Endothelial cell of umbilical vein (primary cell): Measurements from ENCODE around the gene RNASEH2C. TPM values are rescaled to one million over a fixed set of nuclear protein-coding genes. Genes with fewer than 3 reads are reported as not detected.

Experiments used
- BruUV-seq: library from RNA; stranded (reverse); fragments of 400-500 nt; replicated peaks from 2 replicates; lab custom pipeline; 2021; lab: Mats Ljungman, UMichigan
- CTCF ChIA-PET: fragments of 300-600, 350-600 bp; sonication (Branson Sonifier 250); formaldehyde crosslinking; loops from one replicate; lab custom pipeline; 2021; ENCODE audit warnings: antibody characterized with exemption, inconsistent platforms; lab: Charles Lee
- POLR2A ChIA-PET: fragments of 300-600, 350-600 bp; sonication (Branson Sonifier 250); formaldehyde crosslinking; loops from one replicate; lab custom pipeline; 2021; ENCODE audit warnings: antibody characterized with exemption, inconsistent platforms; lab: Charles Lee
- DNase-seq: peaks from one replicate; pipeline ENCODE4 v3.0.0-alpha.2; 2011; ENCODE audit warnings: low read depth, low spot score
- FAIRE-seq: peaks from 2 replicates; lab custom pipeline; 2011; peaks lifted over from hg19 to GRCh38; lab: Jason Lieb, UNC
- H2AFZ ChIP-seq: 2 replicates; pipeline ENCODE4 v1.6.0; 2012; ENCODE audit warnings: low read depth, low read length, control low read depth, inconsistent platforms
- H3K27ac ChIP-seq: 2 replicates; pipeline ENCODE4 v1.5.1; 2011; ENCODE audit warnings: low read depth, mild to moderate bottlenecking, control low read depth, low read length, moderate library complexity; ENCODE audit not compliant: insufficient read depth
- H3K27me3 ChIP-seq, 2 experiments: 2 replicates each; pipeline versions ENCODE4 v1.6.0 to v1.6.1; 2011; ENCODE audit warnings: low read length in 2 of 2, mixed read lengths in 1 of 2; ENCODE audit not compliant: control insufficient read depth in 2 of 2, insufficient read depth in 2 of 2
- H3K36me3 ChIP-seq, 2 experiments: 2 replicates in 1 of 2; 3 replicates in 1 of 2; pipeline ENCODE4 v1.5.1; 2011; ENCODE audit warnings: low read length in 2 of 2, mild to moderate bottlenecking in 1 of 2, moderate library complexity in 1 of 2; ENCODE audit not compliant: control insufficient read depth in 2 of 2, insufficient read depth in 2 of 2; ENCODE audit errors: extremely low read depth in 1 of 2
- H3K4me1 ChIP-seq: 3 replicates; pipeline ENCODE4 v1.5.1; 2011; ENCODE audit warnings: mild to moderate bottlenecking, low read length; ENCODE audit not compliant: control insufficient read depth, insufficient read depth; ENCODE audit errors: extremely low read depth
- H3K4me2 ChIP-seq: 2 replicates; pipeline ENCODE4 v1.6.1; 2011; ENCODE audit warnings: low read length, control low read depth, mixed read lengths; ENCODE audit not compliant: insufficient read depth
- H3K4me3 ChIP-seq, 3 experiments: fragments of 200-600 bp in 1 of 3; sonication (generic), shearing (Covaris generic) in 1 of 3; replicated peaks in 1 of 3; 2 replicates each; pipeline ENCODE4 v1.5.1; 2011 to 2016; ENCODE audit warnings: control low read depth in 3 of 3, low read length in 3 of 3, mild to moderate bottlenecking in 2 of 3, inconsistent platforms in 1 of 3, low read depth in 1 of 3, moderate library complexity in 1 of 3; ENCODE audit not compliant: insufficient read depth in 1 of 3
- H3K79me2 ChIP-seq: 2 replicates; pipeline ENCODE4 v1.6.0; 2012; ENCODE audit warnings: low read length, inconsistent platforms; ENCODE audit not compliant: control insufficient read depth, insufficient read depth
- H3K9ac ChIP-seq: replicated peaks from 2 replicates; pipeline ENCODE3; 2011; ENCODE audit warnings: low read length, control low read depth; ENCODE audit not compliant: insufficient read depth; ENCODE audit errors: extremely low read depth
- H3K9me1 ChIP-seq: replicated peaks from 3 replicates; pipeline ENCODE4 v1.6.0; 2011; ENCODE audit warnings: mild to moderate bottlenecking, low read length; ENCODE audit not compliant: control insufficient read depth, insufficient read depth; ENCODE audit errors: extremely low read depth
- H3K9me3 ChIP-seq: replicated peaks from 2 replicates; pipeline ENCODE4 v1.5.1; 2012; ENCODE audit warnings: low read length, inconsistent platforms; ENCODE audit not compliant: control insufficient read depth, insufficient read depth
- H4K20me1 ChIP-seq: replicated peaks from 2 replicates; pipeline ENCODE3; 2011; ENCODE audit warnings: mild to moderate bottlenecking, low read length; ENCODE audit not compliant: control insufficient read depth, insufficient read depth; ENCODE audit errors: extremely low read depth
- EZH2 ChIP-seq: IDR thresholded peaks from 2 replicates; pipeline ENCODE4 v1.6.1; 2012; ENCODE audit warnings: borderline replicate concordance, low read depth, mild to moderate bottlenecking, moderate library complexity, low read length, inconsistent platforms; ENCODE audit not compliant: severe bottlenecking
- JUN ChIP-seq: IDR thresholded peaks from 2 replicates; pipeline ENCODE4 v1.6.1; 2011; ENCODE audit warnings: borderline replicate concordance, low read depth; ENCODE audit not compliant: insufficient read length, insufficient read depth
- MYC ChIP-seq: IDR thresholded peaks from one replicate; pipeline ENCODE4 v1.6.1; 2011; ENCODE audit warnings: mild to moderate bottlenecking, low read depth, low read length
- POLR2A ChIP-seq: IDR thresholded peaks from 2 replicates; pipeline ENCODE4 v1.6.1; 2012; ENCODE audit warnings: low read depth, mild to moderate bottlenecking, control low read depth, low read length
- POLR2AphosphoS5 ChIP-seq: IDR thresholded peaks from 2 replicates; pipeline ENCODE4 v1.6.1; 2012; ENCODE audit warnings: low read depth, mild to moderate bottlenecking, control low read depth, low read length, moderate library complexity; ENCODE audit not compliant: insufficient read depth
- dilution Hi-C: fragments of 300-500 bp; cut with MboI; formaldehyde crosslinking; loops from one replicate; pipeline ENCODE4 v1.15.0; 2019; ENCODE audit warnings: low sequenced_read_pairs; ENCODE audit not compliant: extremely low pct_ligation_motif_present
- intact Hi-C: fragments of 100-400 bp; cut with micrococcal nuclease; formaldehyde crosslinking; loops from one replicate; pipeline ENCODE4 v1.10.0; 2022
- polyA plus RNA-seq, 4 experiments: library from polyadenylated mRNA; depleted of rRNA in 3 of 4; stranded (reverse) in 3 of 4; unstranded in 1 of 4; fragments of >200 nt; gene quantifications; 2 replicates each; pipeline versions ENCODE4 v1.2.1 to v1.2.3, GENCODE V29; 2011 to 2012; ENCODE audit warnings: missing spikeins in 1 of 4
- total RNA-seq: library from RNA; stranded (reverse); gene quantifications from 2 replicates; pipeline ENCODE4 v1.2.3, GENCODE V29; 2021
- TF ChIP-seq, protein P1 (sequence below): IDR thresholded peaks from 2 replicates; pipeline ENCODE4 v1.6.1; 2011; ENCODE audit not compliant: insufficient read depth, insufficient read length
- TF ChIP-seq, protein P2 (sequence below), 2 donors: IDR thresholded peaks; 1 replicate in 1 of 2; 2 replicates in 1 of 2; pipeline ENCODE4 v1.5.1; 2011; ENCODE audit warnings: low read length in 2 of 2, mild to moderate bottlenecking in 2 of 2, moderate library complexity in 2 of 2, control low read depth in 1 of 2, inconsistent platforms in 1 of 2, low read depth in 1 of 2; ENCODE audit not compliant: insufficient read depth in 1 of 2; ENCODE audit errors: extremely low read depth in 1 of 2

Gene RNASEH2C
- total and polyA plus RNA-seq, 2 donors (not counting 3 experiments of a cell fraction or from before 2014, with no cell fraction given) = 62.0 to 110 TPM

DNA sequence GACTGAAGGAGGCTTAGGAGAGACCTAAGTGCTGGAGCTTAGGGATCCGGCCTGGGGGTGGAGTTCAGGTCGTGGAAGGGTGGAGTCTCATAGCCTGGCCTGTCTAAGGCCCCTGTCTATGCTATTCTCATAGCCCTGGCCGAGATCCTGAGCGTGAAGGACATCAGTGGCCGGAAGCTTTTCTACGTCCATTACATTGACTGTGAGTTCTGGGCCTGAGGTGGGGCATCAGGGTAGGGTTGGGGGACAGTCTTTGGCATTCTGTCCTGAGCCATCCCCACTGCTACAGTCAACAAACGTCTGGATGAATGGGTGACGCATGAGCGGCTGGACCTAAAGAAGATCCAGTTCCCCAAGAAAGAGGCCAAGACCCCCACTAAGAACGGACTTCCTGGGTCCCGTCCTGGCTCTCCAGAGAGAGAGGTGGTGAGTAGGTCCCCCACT, 7.9 kb downstream of the RNASEH2C start:
- Histone ChIP-seq H3K27me3 (no peaks in the 10 kb centered on the region), H3K36me3 (peaks cover 8 to 23% of the 10 kb centered on the region in 2 experiments), H3K4me1 (peaks cover 6% of the 10 kb centered on the region), H3K4me2 (peak overlapping the region; percentile 51), H3K9me1 (no peaks in the 10 kb centered on the region), H3K4me3 (peak overlapping the region; percentile 19 to 66 (median 49)), H3K9me3 (no peaks in the 10 kb centered on the region), H3K9ac (peak overlapping the region; percentile 87), H3K27ac (peak overlapping the region; percentile 89), H4K20me1 (no peaks in the 10 kb centered on the region), H3K79me2 (no peaks in the 10 kb centered on the region), H2AFZ (peak overlapping the region; percentile 0)
- BruUV-seq = TSS peak; percentile 64
- no peak for TF ChIP-seq MYC
- no peak for TF ChIP-seq POLR2AphosphoS5
- TF ChIP-seq POLR2A = peak; percentile 53
- DNase-seq (no peak), FAIRE-seq (no peak)
- POLR2A ChIA-PET = interaction anchor here (0.5 to 1.7 kb wide), 8 partner anchors 8 to 180 kb away, joined by 3 to 9 read pairs (median 4); partner anchors contain the start of genes MUS81, RNASEH2C and SIPA1
- CTCF ChIA-PET = interaction anchor here (0.9 to 3.4 kb wide), 14 partner anchors 7 to 276 kb away, joined by 3 to 30 read pairs (median 7); partner anchors contain the start of genes AP5B1, FIBP, RELA and RNASEH2C
- dilution Hi-C loops (no loop called here), intact Hi-C loops (loop anchor here (1.0 kb wide), 3 partner anchors 8 to 57 kb away; partner anchors contain the start of gene RNASEH2C)

DNA sequence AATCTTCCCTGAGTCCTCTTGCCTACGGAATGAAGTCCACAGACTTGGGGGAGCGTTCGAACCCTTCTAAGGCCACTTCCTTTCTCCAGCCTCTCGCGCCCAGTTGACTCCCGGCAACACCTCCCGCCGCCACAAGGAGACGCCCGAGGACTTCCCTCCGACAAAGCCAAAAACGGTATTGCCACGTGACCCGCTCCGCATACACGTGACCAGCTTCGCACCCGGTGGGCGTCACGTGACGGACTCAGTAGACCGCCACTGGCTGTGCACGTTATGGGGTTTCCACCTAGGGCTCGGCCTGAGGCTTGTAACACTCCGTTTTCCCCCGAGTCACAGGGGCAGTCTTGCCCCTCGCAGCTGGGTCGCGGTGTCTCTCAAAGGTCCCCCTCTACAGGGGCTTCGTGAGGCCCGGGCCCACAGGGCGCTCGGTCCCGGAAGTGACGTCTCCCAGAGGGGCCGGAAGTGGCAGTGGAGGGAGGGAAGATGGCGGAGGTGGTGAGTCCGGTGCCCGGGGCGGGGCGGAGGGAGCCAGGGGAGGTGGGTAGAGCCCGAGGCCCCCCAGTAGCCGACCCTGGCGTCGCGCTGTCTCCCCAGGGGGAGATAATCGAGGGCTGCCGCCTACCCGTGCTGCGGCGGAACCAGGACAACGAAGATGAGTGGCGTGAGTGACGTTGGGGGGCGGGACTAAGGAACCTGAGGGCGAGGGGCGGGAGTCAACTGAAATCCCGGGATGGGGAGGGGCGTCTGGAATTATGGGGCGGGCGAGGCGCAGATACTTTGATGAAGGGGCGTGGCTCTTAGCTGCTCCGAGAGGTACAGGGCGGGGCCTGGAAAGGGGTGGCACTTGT, 8.6 kb downstream of the RNASEH2C start, which contains the start of gene KAT5:
Gene KAT5 (plus strand): TSS at position 468 of the 848 bp plus-strand sequence. CDS start 16 bp downstream, at position 484.
- intact Hi-C loops (loop anchor here (1.0 kb wide), 6 partner anchors 8 to 277 kb away; partner anchors contain the start of genes FIBP and RNASEH2C), dilution Hi-C loops (no loop called here)
- POLR2A ChIA-PET = interaction anchor here (0.5 to 1.7 kb wide), 12 partner anchors 8 to 1284 kb away, joined by 3 to 9 read pairs (median 4); partner anchors contain the start of genes MUS81, RNASEH2C and SIPA1
- CTCF ChIA-PET = interaction anchor here (0.9 to 3.4 kb wide), 20 partner anchors 8 to 277 kb away, joined by 3 to 30 read pairs (median 5); partner anchors contain the start of genes AP5B1, FIBP, RELA and RNASEH2C
- Histone ChIP-seq H2AFZ (peak within 1 kb of the TSS; percentile 72), H3K27ac (peak within 1 kb of the TSS; percentile 89), H3K9ac (peak within 1 kb of the TSS; percentile 87), H3K27me3 (no peaks in the 10 kb centered on the region), H3K9me1 (no peaks in the 10 kb centered on the region), H3K79me2 (no peaks in the 10 kb centered on the region), H3K4me1 (peaks cover 6% of the 10 kb centered on the region), H4K20me1 (no peaks in the 10 kb centered on the region), H3K36me3 (peaks cover 8 to 19% of the 10 kb centered on the region in 2 experiments), H3K9me3 (no peaks in the 10 kb centered on the region), H3K4me3 (peak within 1 kb of the TSS; percentile 19 to 66 (median 49)), H3K4me2 (peak within 1 kb of the TSS; percentile 51)
- FAIRE-seq (peak; percentile 98), DNase-seq (peak; percentile 98)
- TF ChIP-seq, protein P1, sequence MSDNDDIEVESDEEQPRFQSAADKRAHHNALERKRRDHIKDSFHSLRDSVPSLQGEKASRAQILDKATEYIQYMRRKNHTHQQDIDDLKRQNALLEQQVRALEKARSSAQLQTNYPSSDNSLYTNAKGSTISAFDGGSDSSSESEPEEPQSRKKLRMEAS = peak; percentile 100
- TF ChIP-seq MYC (peak; percentile 83), EZH2 (no peak), POLR2AphosphoS5 (peak; percentile 54), JUN (no peak)
- TF ChIP-seq, protein P2, sequence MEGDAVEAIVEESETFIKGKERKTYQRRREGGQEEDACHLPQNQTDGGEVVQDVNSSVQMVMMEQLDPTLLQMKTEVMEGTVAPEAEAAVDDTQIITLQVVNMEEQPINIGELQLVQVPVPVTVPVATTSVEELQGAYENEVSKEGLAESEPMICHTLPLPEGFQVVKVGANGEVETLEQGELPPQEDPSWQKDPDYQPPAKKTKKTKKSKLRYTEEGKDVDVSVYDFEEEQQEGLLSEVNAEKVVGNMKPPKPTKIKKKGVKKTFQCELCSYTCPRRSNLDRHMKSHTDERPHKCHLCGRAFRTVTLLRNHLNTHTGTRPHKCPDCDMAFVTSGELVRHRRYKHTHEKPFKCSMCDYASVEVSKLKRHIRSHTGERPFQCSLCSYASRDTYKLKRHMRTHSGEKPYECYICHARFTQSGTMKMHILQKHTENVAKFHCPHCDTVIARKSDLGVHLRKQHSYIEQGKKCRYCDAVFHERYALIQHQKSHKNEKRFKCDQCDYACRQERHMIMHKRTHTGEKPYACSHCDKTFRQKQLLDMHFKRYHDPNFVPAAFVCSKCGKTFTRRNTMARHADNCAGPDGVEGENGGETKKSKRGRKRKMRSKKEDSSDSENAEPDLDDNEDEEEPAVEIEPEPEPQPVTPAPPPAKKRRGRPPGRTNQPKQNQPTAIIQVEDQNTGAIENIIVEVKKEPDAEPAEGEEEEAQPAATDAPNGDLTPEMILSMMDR (IDR thresholded peaks at IDR 0.05; ENCODE audit: extremely low read depth in 1 of 2, insufficient read depth in 1 of 2, low read depth in 1 of 2, low read length in 2 of 2) = peak; percentile 93 to 97
- no TSS peak for BruUV-seq
